Activated naive CD4-positive, alpha-beta T cell treated with anti-CD3 and anti-CD28 coated beads, Interleukin-2, amount 50 U/mL, for 72 hours (primary cell): ENCODE results near the gene SLC9A3. TPM values are rescaled to one million over a fixed set of nuclear protein-coding genes. Genes with fewer than 3 reads are reported as not detected.

Source experiments
- ATAC-seq, 2 donors: fragments of 150-1000 bp; cut with Tn5 transposase; 2 replicates each; pipeline ENCODE4 v1.10.0; 2021; ENCODE audit warnings: mild to moderate bottlenecking in 2 of 2, moderate library complexity in 2 of 2
- DNase-seq, 2 donors: peaks; one replicate each; pipeline ENCODE4 v3.0.0; 2021 to 2022; ENCODE audit warnings: low spot score in 2 of 2
- H3K27ac Mint-ChIP-seq, 2 donors: one replicate each; pipeline ENCODE4 v1.8.0; 2022; ENCODE audit warnings: mild to moderate bottlenecking in 2 of 2, mixed read lengths in 2 of 2
- H3K36me3 Mint-ChIP-seq, 2 donors: one replicate each; pipeline ENCODE4 v1.8.0; 2022; ENCODE audit warnings: mixed read lengths in 2 of 2
- H3K9me3 Mint-ChIP-seq, 2 donors: one replicate each; pipeline ENCODE4 v1.8.0; 2022; ENCODE audit warnings: mixed read lengths in 2 of 2
- total RNA-seq, 2 donors: library from RNA; stranded (reverse); gene quantifications; one replicate each; pipeline ENCODE4 v1.2.3, GENCODE V29; 2022

SLC9A3 gene
- total RNA-seq, 2 donors from 2014 or later: 1.6 to 2.0 TPM

GRCh38 chr5:446066-446882, 78.0 kb downstream of the SLC9A3 start:
- no peak for ATAC-seq
- DNase-seq: no peak
- H3K9me3 Mint-ChIP-seq: peaks cover 0 to under 1% of the 10 kb centered on the region in 2 donors
- peaks cover 43 to 53% of the 10 kb centered on the region in 2 donors for H3K36me3 Mint-ChIP-seq
- H3K27ac Mint-ChIP-seq: peak overlapping the region; percentile 10 to 90

- Mint-ChIP-seq H3K27ac (peak overlapping the region in 1 of 2 donors; percentile 10), H3K36me3 (peaks cover 36 to 48% of the 10 kb centered on the region in 2 donors), H3K9me3 (no peaks in the 10 kb centered on the region)
- ATAC-seq: no peak
- peak in 1 of 2 donors; percentile 33 for DNase-seq
Measured at GRCh38 chr5:445591-445990, 78.7 kb downstream of the SLC9A3 start.

- ATAC-seq (no peak), DNase-seq (peak in 1 of 2 donors; percentile 38)
- Mint-ChIP-seq H3K36me3 (peaks cover 22 to 34% of the 10 kb centered on the region in 2 donors), H3K27ac (peak overlapping the region; percentile 93 to 94), H3K9me3 (no peaks in the 10 kb centered on the region)
Measured at GRCh38 chr5:444226-444625, 80.0 kb downstream of the SLC9A3 start.

GRCh38 chr5:443239-444151, 80.8 kb downstream of the SLC9A3 start:
- Mint-ChIP-seq H3K27ac (peak overlapping the region; percentile 93 to 94), H3K9me3 (no peaks in the 10 kb centered on the region), H3K36me3 (peaks cover 15 to 27% of the 10 kb centered on the region in 2 donors)
- ATAC-seq: peak in 1 of 2 donors; percentile 24
- peak; percentile 20 to 55 for DNase-seq

GRCh38 chr5:442335-443238, 81.7 kb downstream of the SLC9A3 start, which contains the start of gene EXOC3:
Gene EXOC3 (plus strand): TSS chr5:443176. CDS start chr5:446206, 3,030 bp downstream.
- Mint-ChIP-seq H3K9me3 (no peaks in the 10 kb centered on the region), H3K36me3 (peaks cover 6 to 20% of the 10 kb centered on the region in 2 donors), H3K27ac (peak within 1 kb of the TSS; percentile 94 to 99)
- peak; percentile 89 to 95 for ATAC-seq
- peak; percentile 76 to 83 for DNase-seq

- DNase-seq (no peak), ATAC-seq (no peak)
- Mint-ChIP-seq H3K36me3 (peaks cover 4 to 14% of the 10 kb centered on the region in 2 donors), H3K27ac (peak overlapping the region; percentile 94 to 99), H3K9me3 (no peaks in the 10 kb centered on the region)
Measured at GRCh38 chr5:441996-442334, 82.3 kb downstream of the SLC9A3 start.

- Mint-ChIP-seq H3K36me3 (peaks cover 4 to 11% of the 10 kb centered on the region in 2 donors), H3K27ac (no peak overlapping the region), H3K9me3 (no peaks in the 10 kb centered on the region)
- DNase-seq (peak in 1 of 2 donors; percentile 33), ATAC-seq (no peak)
Measured at GRCh38 chr5:440401-441201, 83.6 kb downstream of the SLC9A3 start.

GRCh38 chr5:439636-440035, 84.6 kb downstream of the SLC9A3 start:
- Mint-ChIP-seq H3K36me3 (peaks cover 4 to 11% of the 10 kb centered on the region in 2 donors), H3K27ac (peak overlapping the region in 1 of 2 donors; percentile 44), H3K9me3 (no peaks in the 10 kb centered on the region)
- DNase-seq (no peak), ATAC-seq (no peak)

GRCh38 chr5:439181-439580, 85.1 kb downstream of the SLC9A3 start:
- Mint-ChIP-seq H3K27ac (no peak overlapping the region), H3K9me3 (no peaks in the 10 kb centered on the region), H3K36me3 (peaks cover 4 to 9% of the 10 kb centered on the region in 2 donors)
- DNase-seq: peak in 1 of 2 donors; percentile 37
- no peak for ATAC-seq

GRCh38 chr5:438481-438981, 85.7 kb downstream of the SLC9A3 start:
- no peak for ATAC-seq
- peak in 1 of 2 donors; percentile 51 for DNase-seq
- Mint-ChIP-seq H3K36me3 (peaks cover 4 to 7% of the 10 kb centered on the region in 2 donors), H3K9me3 (no peaks in the 10 kb centered on the region), H3K27ac (no peak overlapping the region)

GRCh38 chr5:437281-437771, 86.9 kb downstream of the SLC9A3 start:
- no peak overlapping the region for H3K27ac Mint-ChIP-seq
- peak in 1 of 2 donors; percentile 33 for DNase-seq
- no peaks in the 10 kb centered on the region for H3K9me3 Mint-ChIP-seq
- H3K36me3 Mint-ChIP-seq: peaks cover under 1 to 3% of the 10 kb centered on the region in 2 donors
- no peak for ATAC-seq

- Mint-ChIP-seq H3K36me3 (no peaks in the 10 kb centered on the region), H3K9me3 (no peaks in the 10 kb centered on the region), H3K27ac (no peak overlapping the region)
- ATAC-seq (no peak), DNase-seq (no peak)
Measured at GRCh38 chr5:436641-436975, 87.6 kb downstream of the SLC9A3 start.

GRCh38 chr5:435961-436640, 88.1 kb downstream of the SLC9A3 start:
- Mint-ChIP-seq H3K27ac (peak overlapping the region; percentile 16 to 55), H3K9me3 (no peaks in the 10 kb centered on the region), H3K36me3 (no peaks in the 10 kb centered on the region)
- DNase-seq (peak in 1 of 2 donors; percentile 52), ATAC-seq (peak; percentile 27 to 39)

GRCh38 chr5:435156-435790, 89.0 kb downstream of the SLC9A3 start:
- ATAC-seq (no peak), DNase-seq (peak in 1 of 2 donors; percentile 53)
- H3K36me3 Mint-ChIP-seq: peaks cover 0 to under 1% of the 10 kb centered on the region in 2 donors
- peak overlapping the region in 1 of 2 donors; percentile 16 for H3K27ac Mint-ChIP-seq
- no peaks in the 10 kb centered on the region for H3K9me3 Mint-ChIP-seq
